ENCODE results near the gene GCH1. TPM values are rescaled to one million over a fixed set of nuclear protein-coding genes. Genes with fewer than 3 reads are reported as not detected.
"Not testable (repeated sequence)": the region's sequence is repeated elsewhere in the genome, so short reads cannot be mapped to it uniquely, and the experiment has no call there.

Gene GCH1
- total RNA-seq, 2 donors from 2014 or later = 2.8 to 16.1 TPM

GRCh38 chr14:54877703-54878021, 25.0 kb downstream of the GCH1 start:
- ATAC-seq (ENCODE audit: insufficient number of reproducible peaks, low FRiP score, low read depth) = no peak
- DNase-seq (ENCODE audit: low spot score) = no peak

GRCh38 chr14:54877015-54877702, 25.5 kb downstream of the GCH1 start:
- no peak overlapping the region for H3K27ac ChIP-seq
- H3K9me3 ChIP-seq = no peaks in the 10 kb centered on the region
- no peak for TF ChIP-seq CTCF (IDR thresholded peaks at IDR 0.05)
- DNase-seq (ENCODE audit: low spot score) = no peak
- no peak for ATAC-seq (ENCODE audit: insufficient number of reproducible peaks, low FRiP score, low read depth)
- no peaks in the 10 kb centered on the region for H3K36me3 ChIP-seq
- H3K4me3 ChIP-seq = no peak overlapping the region
- H3K4me1 ChIP-seq (ENCODE audit: control insufficient read depth in 1 of 2, low read depth in 2 of 2) = peaks cover 3 to 6% of the 10 kb centered on the region in 2 donors
- no peaks in the 10 kb centered on the region for H3K27me3 ChIP-seq (replicated peaks; ENCODE audit: insufficient read depth)

More at GRCh38 chr14:54877703-54878021, 25.0 kb downstream of the GCH1 start:
- no peaks in the 10 kb centered on the region for H3K36me3 ChIP-seq
- peaks cover 3 to 11% of the 10 kb centered on the region in 2 donors for H3K4me1 ChIP-seq (ENCODE audit: control insufficient read depth in 1 of 2, low read depth in 2 of 2)
- H3K27ac ChIP-seq = no peak overlapping the region
- no peak for TF ChIP-seq CTCF (IDR thresholded peaks at IDR 0.05)
- H3K4me3 ChIP-seq = no peak overlapping the region
- H3K9me3 ChIP-seq = no peaks in the 10 kb centered on the region
- no peaks in the 10 kb centered on the region for H3K27me3 ChIP-seq (replicated peaks; ENCODE audit: insufficient read depth)

- not testable (repeated sequence) for H3K4me1 ChIP-seq (ENCODE audit: control insufficient read depth in 1 of 2, low read depth in 2 of 2); H3K36me3 ChIP-seq; H3K27me3 ChIP-seq (replicated peaks; ENCODE audit: insufficient read depth); H3K9me3 ChIP-seq; H3K27ac ChIP-seq; H3K4me3 ChIP-seq; DNase-seq (ENCODE audit: low spot score); ATAC-seq (ENCODE audit: insufficient number of reproducible peaks, low FRiP score, low read depth)
Observed at GRCh38 chr14:54875648-54876047, 27.0 kb downstream of the GCH1 start.

- DNase-seq (ENCODE audit: low spot score); ATAC-seq (ENCODE audit: insufficient number of reproducible peaks, low FRiP score, low read depth); H3K27ac ChIP-seq; H3K9me3 ChIP-seq; H3K27me3 ChIP-seq (replicated peaks; ENCODE audit: insufficient read depth); H3K36me3 ChIP-seq: not testable (repeated sequence)
- Histone ChIP-seq H3K4me1 (ENCODE audit: control insufficient read depth in 1 of 2, low read depth in 2 of 2) (peaks cover 10 to 13% of the 10 kb centered on the region in 2 donors), H3K4me3 (peak overlapping the region; percentile 63)
Observed at GRCh38 chr14:54870154-54871090, 32.2 kb downstream of the GCH1 start.

- Histone ChIP-seq H3K36me3 (no peaks in the 10 kb centered on the region), H3K27ac (no peak overlapping the region), H3K4me1 (ENCODE audit: control insufficient read depth in 1 of 2, low read depth in 2 of 2) (peaks cover 13 to 16% of the 10 kb centered on the region in 2 donors), H3K4me3 (no peak overlapping the region), H3K9me3 (no peaks in the 10 kb centered on the region), H3K27me3 (replicated peaks; ENCODE audit: insufficient read depth) (no peaks in the 10 kb centered on the region)
- no peak for TF ChIP-seq CTCF (IDR thresholded peaks at IDR 0.05)
- ATAC-seq (ENCODE audit: insufficient number of reproducible peaks, low FRiP score, low read depth) (no peak), DNase-seq (ENCODE audit: low spot score) (no peak)
Observed at GRCh38 chr14:54867011-54867410, 35.6 kb downstream of the GCH1 start.

GRCh38 chr14:54866588-54866987, 36.0 kb downstream of the GCH1 start:
- no peak for DNase-seq (ENCODE audit: low spot score)
- Histone ChIP-seq H3K4me3 (no peak overlapping the region), H3K27me3 (replicated peaks; ENCODE audit: insufficient read depth) (no peaks in the 10 kb centered on the region), H3K4me1 (ENCODE audit: control insufficient read depth in 1 of 2, low read depth in 2 of 2) (peaks cover 13 to 16% of the 10 kb centered on the region in 2 donors), H3K9me3 (no peaks in the 10 kb centered on the region), H3K27ac (no peak overlapping the region), H3K36me3 (no peaks in the 10 kb centered on the region)
- no peak for ATAC-seq (ENCODE audit: insufficient number of reproducible peaks, low FRiP score, low read depth)
- no peak for TF ChIP-seq CTCF (IDR thresholded peaks at IDR 0.05)
